Measurements from ENCODE around the gene TXNDC8.

GRCh38 chr9:110254500-110254899 is 83.2 kb downstream of the TXNDC8 start:
- TF ChIP-seq, protein P1, sequence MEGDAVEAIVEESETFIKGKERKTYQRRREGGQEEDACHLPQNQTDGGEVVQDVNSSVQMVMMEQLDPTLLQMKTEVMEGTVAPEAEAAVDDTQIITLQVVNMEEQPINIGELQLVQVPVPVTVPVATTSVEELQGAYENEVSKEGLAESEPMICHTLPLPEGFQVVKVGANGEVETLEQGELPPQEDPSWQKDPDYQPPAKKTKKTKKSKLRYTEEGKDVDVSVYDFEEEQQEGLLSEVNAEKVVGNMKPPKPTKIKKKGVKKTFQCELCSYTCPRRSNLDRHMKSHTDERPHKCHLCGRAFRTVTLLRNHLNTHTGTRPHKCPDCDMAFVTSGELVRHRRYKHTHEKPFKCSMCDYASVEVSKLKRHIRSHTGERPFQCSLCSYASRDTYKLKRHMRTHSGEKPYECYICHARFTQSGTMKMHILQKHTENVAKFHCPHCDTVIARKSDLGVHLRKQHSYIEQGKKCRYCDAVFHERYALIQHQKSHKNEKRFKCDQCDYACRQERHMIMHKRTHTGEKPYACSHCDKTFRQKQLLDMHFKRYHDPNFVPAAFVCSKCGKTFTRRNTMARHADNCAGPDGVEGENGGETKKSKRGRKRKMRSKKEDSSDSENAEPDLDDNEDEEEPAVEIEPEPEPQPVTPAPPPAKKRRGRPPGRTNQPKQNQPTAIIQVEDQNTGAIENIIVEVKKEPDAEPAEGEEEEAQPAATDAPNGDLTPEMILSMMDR (IDR thresholded peaks at IDR 0.05; ENCODE audit: poor library complexity), result no peak
- no peak for TF ChIP-seq EZH2 (IDR thresholded peaks at IDR 0.05; ENCODE audit: borderline replicate concordance)
